Stimulated activated naive B cell treated with anti-CD40 and anti-IgM and Interleukin-4, amounts not matched to agents 10 μg/mL and 1 μg/mL and 100 μg/mL, for 72 hours (primary cell): ENCODE data around the gene SNRPN.

Source experiments
- ATAC-seq, 2 donors: fragments of 150-1000 bp; cut with Tn5 transposase; replicated peaks; 2 replicates each; pipeline ENCODE4 v1.10.0; 2021; ENCODE audit warnings: moderate library complexity in 1 of 2
- DNase-seq: peaks from one replicate; pipeline ENCODE4 v3.0.0; 2021
- H3K27ac Mint-ChIP-seq: one replicate; pipeline ENCODE4 v1.8.0; 2022; ENCODE audit warnings: mild to moderate bottlenecking, mixed read lengths
- H3K27me3 Mint-ChIP-seq, 2 donors: one replicate each; pipeline ENCODE4 v1.8.0; 2022; ENCODE audit warnings: mixed read lengths in 2 of 2
- H3K36me3 Mint-ChIP-seq, 2 donors: one replicate each; pipeline ENCODE4 v1.8.0; 2022; ENCODE audit warnings: mixed read lengths in 2 of 2, mild to moderate bottlenecking in 1 of 2
- H3K4me1 Mint-ChIP-seq, 2 donors: one replicate each; pipeline ENCODE4 v1.8.0; 2022; ENCODE audit warnings: mixed read lengths in 2 of 2, mild to moderate bottlenecking in 1 of 2
- H3K4me3 Mint-ChIP-seq, 2 donors: one replicate each; pipeline ENCODE4 v1.8.0; 2022; ENCODE audit warnings: mild to moderate bottlenecking in 2 of 2, mixed read lengths in 2 of 2, moderate library complexity in 1 of 2
- H3K9me3 Mint-ChIP-seq, 2 donors: one replicate each; pipeline ENCODE4 v1.8.0; 2022; ENCODE audit warnings: mixed read lengths in 2 of 2, mild to moderate bottlenecking in 1 of 2

The SNRPN gene

GRCh38 chr15:25019434-25019833 is 64.6 kb downstream of the SNRPN start:
- Mint-ChIP-seq H3K4me1 (no peaks in the 10 kb centered on the region), H3K4me3 (no peak overlapping the region), H3K27ac (no peak overlapping the region), H3K36me3 (peaks cover 29 to 38% of the 10 kb centered on the region in 2 donors), H3K9me3 (peaks cover 27 to 28% of the 10 kb centered on the region in 2 donors), H3K27me3 (no peaks in the 10 kb centered on the region)
- no peak for DNase-seq
- ATAC-seq = no peak

GRCh38 chr15:25022233-25022632 is 67.4 kb downstream of the SNRPN start:
- DNase-seq (no peak), ATAC-seq (no peak)
- Mint-ChIP-seq H3K4me1 (no peaks in the 10 kb centered on the region), H3K36me3 (peaks cover 38 to 58% of the 10 kb centered on the region in 2 donors), H3K9me3 (peaks cover 23 to 30% of the 10 kb centered on the region in 2 donors), H3K4me3 (no peak overlapping the region), H3K27me3 (no peaks in the 10 kb centered on the region), H3K27ac (no peak overlapping the region)
